ENCODE measurements around the gene NECTIN1. TPM values are rescaled to one million over a fixed set of nuclear protein-coding genes. Genes with fewer than 3 reads are reported as not detected.

NECTIN1 gene
- total RNA-seq, 1 experiment from 2014 or later: 23.8 TPM

DNA sequence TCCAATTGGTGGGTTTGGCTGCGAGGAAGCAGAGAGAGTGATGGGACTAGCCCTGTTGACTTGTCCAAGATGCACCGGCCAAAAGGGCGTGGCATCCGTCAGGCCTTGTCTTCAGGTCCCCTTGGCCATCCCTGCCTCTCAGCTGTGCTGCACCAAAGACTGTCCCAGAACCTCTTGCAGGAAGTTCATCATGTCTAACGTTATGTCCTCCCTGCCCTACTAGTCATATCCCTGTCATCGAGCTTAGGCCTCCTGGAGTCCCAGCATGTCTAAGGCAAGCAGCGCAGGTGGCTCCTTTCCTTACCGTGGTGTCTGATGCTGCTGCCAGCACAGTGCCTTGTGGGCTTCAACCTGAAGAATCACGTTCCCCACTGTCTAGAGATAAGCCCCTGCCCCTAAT lies 51.2 kb downstream of the NECTIN1 start:
- Histone ChIP-seq H3K9me2 (ENCODE audit: insufficient read depth) (no peaks in the 10 kb centered on the region), H2AFZ (ENCODE audit: low read depth, low read length, poor library complexity, severe bottlenecking) (no peak overlapping the region), H3K27ac (ENCODE audit: low read depth, low read length) (no peak overlapping the region), H3K9ac (ENCODE audit: low read length) (no peak overlapping the region), H4K20me1 (ENCODE audit: insufficient read depth) (no peaks in the 10 kb centered on the region), H3K9me3 (ENCODE audit: control insufficient read depth in 1 of 2, insufficient read depth in 1 of 2, low read depth in 1 of 2, low read length in 2 of 2) (no peaks in the 10 kb centered on the region; a peak in 1 of 4 replicates), H3K4me3 (replicated peaks in 1 of 2; ENCODE audit: low read depth in 1 of 2, low read length in 2 of 2) (no peak overlapping the region), H3K4me2 (ENCODE audit: low read length) (no peak overlapping the region), H3K4me1 (ENCODE audit: control insufficient read depth in 1 of 2, insufficient read depth in 2 of 2, low read length in 2 of 2) (peaks cover 2 to 27% of the 10 kb centered on the region in 2 experiments; a peak in 2 of 4 replicates), H3K79me2 (ENCODE audit: insufficient read depth, low read length) (no peaks in the 10 kb centered on the region), H3K27me3 (ENCODE audit: insufficient read depth, low read length) (no peaks in the 10 kb centered on the region), H3K36me3 (ENCODE audit: control insufficient read depth in 1 of 2, insufficient read depth in 2 of 2, low read length in 2 of 2) (peaks cover 6 to 12% of the 10 kb centered on the region in 2 experiments; a peak in 3 of 4 replicates)
- ATAC-seq (no peak), DNase-seq (ENCODE audit: low read depth, low spot score) (no peak)
- ChIA-PET POLR2A (no interaction called here), RAD21 (ENCODE audit: low non-redundant PET in 1 of 2, low total read pairs in 2 of 2, uncharacterized antibody in 2 of 2, unreplicated experiment in 2 of 2) (no interaction called here), CTCF (no interaction called here)
- no TSS peak for BruUV-seq (replicated peaks)
- intact Hi-C loops (cut with micrococcal nuclease): no loop called here
- no peak for TF ChIP-seq EZH2 (IDR thresholded peaks at IDR 0.05)
- TF ChIP-seq JUND (IDR thresholded peaks at IDR 0.05): no peak
- no peak for TF ChIP-seq SRF (IDR thresholded peaks at IDR 0.05; ENCODE audit: low read depth)
- TF ChIP-seq MAX (IDR thresholded peaks at IDR 0.05): no peak
- no peak for TF ChIP-seq REST (IDR thresholded peaks at IDR 0.05; ENCODE audit: low read depth)
- no peak for TF ChIP-seq SIN3A (IDR thresholded peaks at IDR 0.05; ENCODE audit: low read depth)
- no peak for TF ChIP-seq EZH2phosphoT487 (IDR thresholded peaks at IDR 0.05; ENCODE audit: borderline replicate concordance)
- TF ChIP-seq EGR1 (IDR thresholded peaks at IDR 0.05; ENCODE audit: low read depth): no peak
- no peak for TF ChIP-seq RAD21 (IDR thresholded peaks at IDR 0.05; ENCODE audit: low read depth)
- TF ChIP-seq ELF1 (IDR thresholded peaks at IDR 0.05; ENCODE audit: borderline replicate concordance, low read depth): no peak
- no peak for TF ChIP-seq ZFX (IDR thresholded peaks at IDR 0.05)
- TF ChIP-seq SP1 (IDR thresholded peaks at IDR 0.05; ENCODE audit: low read depth): no peak
- TF ChIP-seq TCF7L2 (IDR thresholded peaks at IDR 0.05; ENCODE audit: borderline replicate concordance, extremely low read depth, insufficient read depth, insufficient read length): no peak
- TF ChIP-seq ATF3 (IDR thresholded peaks at IDR 0.05): no peak

Measured in HCT116 (cell line).